Stimulated activated CD8-positive, alpha-beta memory T cell treated with anti-CD3 and anti-CD28 coated beads, Interleukin-4, amount 100 ng/mL, for 24 hours (primary cell): ENCODE measurements around the gene RNF220.

Source experiments
- DNase-seq: peaks from one replicate; pipeline ENCODE4 v3.0.0-alpha.2; 2020; ENCODE audit warnings: low read depth

RNF220 gene

GRCh38 chr1:44610527-44611148 lies 205.6 kb downstream of the RNF220 start:
- DNase-seq: no peak

- DNase-seq: no peak
Measured at GRCh38 chr1:44611419-44611818, 206.4 kb downstream of the RNF220 start.

- no peak for DNase-seq
Measured at GRCh38 chr1:44611866-44612265, 206.8 kb downstream of the RNF220 start.

- DNase-seq: no peak
Measured at GRCh38 chr1:44613941-44614340, 208.9 kb downstream of the RNF220 start.

- no peak for DNase-seq
Measured at GRCh38 chr1:44616284-44616990, 211.4 kb downstream of the RNF220 start.

- no peak for DNase-seq
Measured at GRCh38 chr1:44616991-44617702, 212.1 kb downstream of the RNF220 start.

GRCh38 chr1:44617703-44618029 lies 212.6 kb downstream of the RNF220 start:
- no peak for DNase-seq

GRCh38 chr1:44619261-44619900 lies 214.3 kb downstream of the RNF220 start:
- DNase-seq: no peak

GRCh38 chr1:44620072-44620471 lies 215.0 kb downstream of the RNF220 start:
- DNase-seq: no peak

GRCh38 chr1:44621841-44622286 lies 216.8 kb downstream of the RNF220 start:
- no peak for DNase-seq

GRCh38 chr1:44624268-44624901 lies 219.3 kb downstream of the RNF220 start:
- no peak for DNase-seq

GRCh38 chr1:44625348-44625747 lies 220.3 kb downstream of the RNF220 start:
- no peak for DNase-seq

- DNase-seq: no peak
Measured at GRCh38 chr1:44628962-44629756, 224.1 kb downstream of the RNF220 start.

GRCh38 chr1:44630116-44630515 lies 225.1 kb downstream of the RNF220 start:
- no peak for DNase-seq

- DNase-seq: no peak
Measured at GRCh38 chr1:44631333-44631646, 226.2 kb downstream of the RNF220 start.

GRCh38 chr1:44631647-44632539 lies 226.8 kb downstream of the RNF220 start:
- peak; percentile 87 for DNase-seq

- DNase-seq: no peak
Measured at GRCh38 chr1:44632598-44632997, 227.5 kb downstream of the RNF220 start.

GRCh38 chr1:44634606-44635189 lies 229.6 kb downstream of the RNF220 start:
- DNase-seq: no peak

GRCh38 chr1:44635439-44635838 lies 230.4 kb downstream of the RNF220 start:
- DNase-seq: no peak

GRCh38 chr1:44636083-44636687 lies 231.1 kb downstream of the RNF220 start:
- DNase-seq: no peak
